Activated CD4-positive, alpha-beta T cell treated with anti-CD3 and anti-CD28 coated beads for 4 hours (primary cell): Measurements from ENCODE around the gene LRRC75B.

ENCODE experiments used
- DNase-seq, 2 donors: peaks; one replicate each; pipeline ENCODE4 v3.0.0-alpha.2; 2020

Gene LRRC75B

DNA sequence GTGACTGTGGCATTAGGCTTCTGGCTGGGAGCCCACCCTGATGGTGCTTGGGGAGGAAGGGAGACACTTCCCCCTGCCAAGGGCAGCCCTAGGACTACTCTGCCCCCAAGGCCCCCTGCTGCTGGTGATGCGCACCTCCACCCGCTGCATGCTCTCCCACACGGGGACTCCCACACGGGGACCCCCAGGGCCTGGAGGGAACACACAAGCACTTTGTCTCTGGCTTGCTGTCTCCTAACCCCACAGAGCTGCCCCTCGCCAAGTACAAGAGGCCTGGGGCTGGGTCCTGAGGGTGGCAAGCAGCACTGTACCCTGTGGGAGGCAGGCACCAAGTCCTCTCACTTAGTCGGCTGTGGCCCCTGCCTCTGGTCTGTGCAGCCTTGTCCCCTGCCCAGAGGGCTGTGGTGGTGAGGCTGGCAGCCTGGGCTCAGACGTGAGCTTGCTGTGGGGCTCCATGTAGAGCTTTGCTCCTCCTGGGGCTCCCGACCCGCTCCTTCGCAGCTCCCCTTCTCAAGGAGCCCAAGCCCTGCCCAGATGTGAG lies 7.9 kb downstream of the LRRC75B start:
- no peak for DNase-seq

- no peak for DNase-seq
These were observed 8.6 kb downstream of the LRRC75B start for GRCh38 chr22:24584166-24584790.

DNA sequence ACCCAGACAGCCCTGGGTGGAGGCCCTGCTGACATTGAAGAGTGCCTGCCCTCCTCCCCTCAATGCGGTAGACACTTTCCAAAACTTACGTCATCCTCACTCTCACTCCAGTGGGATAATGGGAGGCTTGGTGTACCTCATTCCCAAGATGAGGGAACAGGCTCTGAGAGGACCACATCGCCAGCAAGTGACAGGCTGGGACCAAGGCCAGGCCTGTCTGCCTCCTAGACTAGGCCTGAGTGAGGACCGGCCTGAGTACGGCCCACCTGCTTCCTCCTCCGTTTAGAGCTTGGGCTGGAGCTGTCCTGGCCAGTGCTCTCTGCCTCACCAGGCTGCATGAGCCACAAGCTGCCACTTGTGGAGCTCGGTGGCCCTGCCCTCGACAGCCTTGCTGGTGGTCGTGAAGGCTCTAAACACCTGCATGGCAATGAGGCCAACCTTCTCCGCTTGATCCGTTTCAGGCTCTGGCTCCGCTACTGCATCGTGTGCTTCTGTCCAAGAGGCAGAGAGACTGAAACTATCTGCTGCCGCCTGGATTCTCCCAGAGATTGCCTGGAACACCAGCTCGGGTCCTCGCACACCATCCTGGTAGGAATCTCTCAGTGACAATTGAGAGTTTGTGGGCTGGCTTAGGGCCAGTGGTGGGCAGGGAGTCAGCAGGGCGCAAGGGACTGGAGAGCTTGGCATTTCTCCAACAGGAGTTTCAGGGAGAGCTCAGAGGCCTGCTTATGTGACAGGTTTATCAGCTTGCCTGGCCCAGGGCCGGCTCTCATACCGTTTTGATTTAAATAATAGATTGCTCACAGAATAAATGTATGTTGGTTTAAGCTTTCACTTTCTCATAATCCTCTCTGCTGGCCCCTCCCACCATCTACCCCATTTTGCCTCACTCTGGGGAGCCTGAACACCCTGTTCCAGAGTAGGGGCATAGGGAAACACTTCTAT lies 9.4 kb downstream of the LRRC75B start:
- DNase-seq, result no peak

GRCh38 chr22:24582056-24582814 lies 10.6 kb downstream of the LRRC75B start:
- no peak for DNase-seq

GRCh38 chr22:24580276-24580675 lies 12.6 kb downstream of the LRRC75B start:
- no peak for DNase-seq

DNA sequence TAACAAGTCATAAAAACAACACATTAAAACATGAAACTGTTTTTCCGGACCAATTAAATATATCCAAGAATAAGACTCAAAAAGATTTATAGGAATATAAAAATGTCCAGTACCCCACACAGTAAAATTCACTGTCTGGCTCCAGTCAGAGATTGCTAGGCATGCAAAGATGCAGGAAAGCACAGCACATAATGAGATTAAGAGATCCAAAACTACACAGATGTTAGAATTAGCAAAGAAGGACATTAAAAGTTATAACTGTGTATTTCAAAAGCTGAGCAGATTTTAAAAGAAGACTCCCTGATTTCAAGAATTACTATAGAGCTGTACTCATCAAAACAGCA lies 13.6 kb downstream of the LRRC75B start:
- DNase-seq, result no peak

DNA sequence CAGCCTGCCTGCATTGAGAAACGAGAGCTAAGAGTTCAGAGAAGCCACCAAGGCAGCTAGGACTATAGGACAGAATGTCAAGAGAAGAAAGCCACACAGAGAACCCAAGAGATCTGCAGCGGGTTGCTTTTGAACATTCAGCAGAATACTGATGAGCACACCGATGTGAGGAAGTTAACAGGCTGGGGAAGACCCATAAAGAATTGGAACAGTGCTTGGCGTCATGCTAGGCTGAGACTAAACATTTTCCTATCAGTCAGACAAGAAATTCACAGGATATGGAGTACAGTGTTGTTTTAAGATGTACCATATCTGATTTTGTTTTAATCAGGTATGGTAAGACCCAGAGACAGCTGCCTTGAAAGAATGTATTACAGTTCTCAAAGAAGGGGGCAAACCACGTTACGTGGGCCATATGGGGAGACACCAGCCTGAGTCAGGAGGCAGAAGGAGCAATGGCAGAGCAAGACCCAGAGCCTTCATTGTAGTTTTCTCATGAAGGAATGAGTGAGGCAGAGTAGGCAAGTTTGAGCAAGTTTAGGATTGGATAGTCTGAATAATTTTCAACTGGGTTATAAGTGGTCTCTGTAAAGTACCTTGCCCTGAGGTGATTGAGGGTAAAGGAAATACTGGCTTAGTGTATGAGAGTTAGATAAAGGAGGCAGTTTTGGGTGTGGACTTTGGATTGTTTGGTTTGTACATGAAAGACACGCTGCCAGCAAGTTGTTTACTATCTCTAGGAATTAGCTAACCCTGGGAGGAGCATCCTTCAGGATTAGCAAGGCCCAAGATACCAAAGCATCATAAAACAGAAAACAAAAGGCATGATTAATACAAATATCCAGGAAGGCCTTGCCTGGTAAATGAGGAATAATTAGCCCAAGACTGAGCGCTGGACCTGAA lies 14.3 kb downstream of the LRRC75B start:
- DNase-seq, result no peak

DNA sequence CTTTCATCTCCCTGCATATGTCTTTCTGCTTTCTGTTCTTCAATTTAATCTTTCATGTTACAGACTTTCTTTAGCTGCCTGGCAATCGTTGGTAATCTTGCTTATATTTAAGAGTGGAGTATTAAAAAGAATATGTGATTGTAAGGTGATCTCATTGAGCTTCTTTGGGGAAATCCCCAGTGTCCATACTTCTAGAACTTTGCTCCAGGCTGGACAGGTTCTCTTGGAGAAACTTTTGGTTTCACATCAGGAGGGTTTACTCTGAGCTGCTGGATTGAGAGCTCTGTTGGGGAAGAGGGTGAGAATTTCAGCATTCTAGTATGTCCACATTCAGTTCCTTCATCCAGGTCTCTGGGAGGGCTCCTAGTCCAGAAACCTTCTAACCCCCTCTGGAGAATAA lies 16.1 kb downstream of the LRRC75B start:
- DNase-seq, result no peak

GRCh38 chr22:24571266-24571665 lies 21.6 kb downstream of the LRRC75B start:
- no peak for DNase-seq

- no peak for DNase-seq
These were observed 25.2 kb downstream of the LRRC75B start for GRCh38 chr22:24567668-24568067.

DNA sequence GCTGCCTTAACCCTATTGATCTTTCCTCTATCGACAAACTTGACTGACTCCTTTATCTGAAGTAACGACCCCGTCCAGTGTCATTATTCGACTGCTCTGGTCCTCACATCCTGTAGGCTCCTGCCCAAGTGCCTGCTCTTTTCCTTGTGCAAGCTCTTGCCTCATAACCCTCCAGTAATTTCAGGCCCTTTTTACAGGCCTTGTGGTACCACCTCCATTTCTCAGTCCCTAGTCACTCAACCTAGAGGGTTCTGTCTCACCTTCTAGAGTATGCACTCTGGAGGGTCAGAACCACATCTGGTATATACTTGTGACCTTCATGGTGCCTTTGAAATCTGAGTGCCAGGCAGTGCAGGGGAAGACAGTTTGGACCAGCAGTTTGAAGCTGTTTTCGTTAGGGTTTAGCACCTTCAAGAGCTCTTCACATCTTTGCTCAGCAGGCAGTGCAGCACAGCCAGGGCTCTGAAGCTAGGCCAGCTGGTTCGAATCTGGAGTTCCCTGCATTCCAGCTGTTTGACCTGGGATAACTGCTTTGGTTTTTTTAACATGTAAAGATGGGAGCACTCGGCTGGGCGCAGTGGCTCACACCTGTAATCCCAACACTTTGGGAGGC lies 25.9 kb downstream of the LRRC75B start:
- no peak for DNase-seq

DNA sequence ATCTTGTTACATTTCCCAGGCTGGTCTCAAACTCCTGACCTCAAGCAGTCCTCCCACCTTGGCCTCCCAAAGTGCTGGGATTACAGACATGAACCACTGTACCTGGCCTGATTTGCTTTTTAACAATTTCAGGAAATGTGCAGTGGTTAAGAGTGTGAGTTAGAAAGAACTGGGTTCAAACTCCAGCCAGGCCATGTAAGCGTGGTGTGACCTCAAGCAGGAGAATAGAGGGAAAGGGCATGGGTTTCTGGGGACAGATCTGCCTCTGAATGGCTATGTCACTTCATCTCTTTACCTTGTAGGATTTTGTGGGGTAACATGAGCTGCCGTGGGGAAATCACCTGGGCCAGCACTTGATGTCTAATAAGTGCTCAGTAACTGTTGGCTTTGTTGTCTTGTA lies 27.8 kb downstream of the LRRC75B start:
- no peak for DNase-seq

DNA sequence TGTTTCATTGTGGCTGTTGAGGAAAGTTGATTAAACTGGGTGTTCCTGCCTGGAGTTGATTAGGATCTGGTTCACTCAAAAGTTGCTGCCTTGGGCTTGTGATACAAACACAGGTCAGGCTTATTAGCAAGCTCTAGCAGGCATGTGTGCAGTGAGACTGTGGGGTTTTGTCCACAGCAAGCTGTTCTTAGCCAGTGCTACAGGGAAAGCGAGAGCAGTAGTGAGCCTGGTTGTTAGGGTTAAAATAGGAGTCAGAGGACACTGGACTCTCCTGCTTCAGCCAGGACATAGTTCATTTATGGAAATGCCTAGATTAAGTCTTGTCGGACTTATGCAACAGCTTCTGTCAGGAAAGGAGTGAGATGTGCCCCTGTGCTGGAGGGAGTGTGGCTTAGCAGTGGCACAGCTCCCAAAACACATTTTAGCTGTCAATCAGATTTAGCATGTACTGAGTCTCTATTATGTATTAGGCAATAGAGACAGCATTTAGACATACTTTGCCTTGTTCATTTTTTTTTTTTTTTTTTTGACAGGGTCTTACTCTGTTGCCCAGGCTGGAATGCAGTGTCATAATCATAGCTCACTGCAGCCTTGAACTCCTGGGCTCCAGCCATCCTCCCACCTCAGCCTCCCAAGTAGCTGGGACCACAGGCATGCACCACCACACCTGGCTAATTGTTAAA lies 28.4 kb downstream of the LRRC75B start:
- no peak for DNase-seq

DNA sequence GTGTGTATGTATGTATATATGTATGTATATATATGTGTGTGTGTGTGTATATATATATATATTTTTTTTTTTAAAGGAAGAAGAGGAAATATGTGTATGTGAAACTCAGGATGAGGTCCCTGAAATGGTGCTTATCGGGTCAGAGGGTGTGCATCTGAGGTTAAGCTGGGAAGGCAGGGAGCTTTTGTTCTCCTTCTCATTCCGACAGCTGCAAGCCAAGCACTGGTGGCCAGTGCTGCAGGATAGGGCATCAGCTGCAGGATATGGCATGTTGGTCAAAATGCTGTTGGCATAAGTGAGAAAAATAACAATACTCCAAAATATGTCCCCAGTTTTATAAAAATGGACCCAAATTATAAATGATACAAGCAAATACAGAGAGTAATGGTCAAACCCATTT lies 29.6 kb downstream of the LRRC75B start:
- no peak for DNase-seq

DNA sequence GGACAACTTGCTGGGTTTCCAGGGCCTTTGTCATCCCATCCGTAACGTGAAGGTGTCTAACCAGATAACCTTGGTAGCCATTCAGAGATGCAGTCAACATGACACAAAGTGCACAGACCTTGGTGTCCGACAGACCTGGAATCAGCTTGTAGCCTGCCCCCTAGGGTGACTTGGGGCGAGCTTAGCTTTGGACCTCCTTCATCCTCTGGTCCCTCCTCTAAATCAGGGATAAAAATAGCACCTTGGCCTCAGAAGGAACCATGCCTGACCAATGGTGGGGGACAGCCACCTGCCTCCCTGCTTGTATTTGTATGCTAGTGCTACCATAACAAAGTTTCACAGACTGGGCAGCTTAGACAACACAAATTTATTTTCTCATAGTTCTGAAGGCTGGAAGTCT lies 33.4 kb downstream of the LRRC75B start:
- DNase-seq, result no peak

DNA sequence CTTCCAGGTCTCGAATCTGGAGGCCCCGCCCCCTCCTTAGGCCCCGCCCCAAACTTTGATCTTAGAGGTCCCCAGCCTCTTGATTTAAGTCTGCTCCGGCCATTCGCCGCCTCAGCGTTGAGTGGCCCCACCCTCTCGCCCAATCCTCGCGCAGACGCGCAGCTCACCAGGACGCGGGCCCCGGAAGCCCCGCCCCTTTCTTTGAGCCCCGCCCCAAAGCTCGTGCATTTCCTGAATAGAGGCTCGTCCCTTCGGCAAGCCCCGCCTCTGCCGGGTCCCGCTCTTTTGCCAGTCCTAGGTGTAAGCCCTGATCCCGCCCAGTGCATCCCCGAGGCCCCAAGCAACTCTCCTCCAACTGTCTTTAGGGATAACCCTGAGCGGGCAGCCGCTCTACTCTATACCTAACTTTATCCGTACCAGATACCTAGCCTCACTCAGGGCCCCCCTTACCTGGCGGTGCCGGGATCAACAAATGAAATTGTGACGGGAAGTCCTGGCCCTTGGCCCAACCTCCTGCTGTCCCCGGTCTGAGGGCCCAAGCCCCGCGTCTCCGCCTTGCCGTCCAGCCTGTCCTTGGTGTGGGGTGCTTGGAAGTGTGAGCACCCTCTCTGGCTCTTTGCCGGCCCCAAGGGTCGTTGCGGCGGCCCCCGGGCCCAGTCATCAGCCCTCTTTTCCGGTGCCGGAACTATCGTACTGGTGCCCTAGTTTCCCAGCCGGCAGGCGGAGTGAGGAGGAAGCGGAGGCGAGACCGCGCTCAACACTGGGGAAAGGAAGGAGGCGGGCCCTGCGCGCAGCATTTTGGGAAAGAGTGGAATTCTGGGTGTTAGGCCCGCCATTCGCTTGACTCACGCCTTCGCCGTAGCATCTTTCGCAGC lies 37.5 kb downstream of the LRRC75B start, which contains the start of gene SNRPD3:
Gene SNRPD3, plus strand, starts transcription at position 835 of the 875 bp plus-strand sequence. CDS start 1,676 bp downstream, outside the sequence.
- peak; percentile 99 to 100 for DNase-seq

GRCh38 chr22:24554313-24555164 lies 38.3 kb downstream of the LRRC75B start, which contains the start of gene GUCD1:
Gene GUCD1 (minus strand): TSS chr22:24555138. CDS start chr22:24554991, 147 bp downstream.
- DNase-seq, result peak; percentile 24 to 28

- DNase-seq, result peak in 1 of 2 donors; percentile 6
These were observed 39.1 kb downstream of the LRRC75B start for GRCh38 chr22:24553597-24554312.
